GM12878 (cell line): ENCODE data around the gene ACACB. TPM values are rescaled to one million over a fixed set of nuclear protein-coding genes. Genes with fewer than 3 reads are reported as not detected.

Experiments
- ATAC-seq: fragments of 200-7000 bp; cut with Tn5 transposase; 3 replicates; pipeline ENCODE4 v1.9.1; 2020; ENCODE audit warnings: mild to moderate bottlenecking, moderate library complexity
- BruUV-seq: library from RNA; stranded (reverse); fragments of 400-500 nt; replicated peaks from 2 replicates; lab custom pipeline; 2021; lab: Mats Ljungman, UMichigan
- CTCF ChIA-PET: fragments of 300-600 bp; sonication (Branson Sonifier 250); formaldehyde crosslinking; extraction: SDS; loops from one replicate; lab custom pipeline; 2021; ENCODE audit warnings: inconsistent platforms; lab: Yijun Ruan, JAX
- POLR2A ChIA-PET: fragments of 350-600 bp; formaldehyde crosslinking; extraction: SDS; loops from one replicate; lab custom pipeline; 2021; ENCODE audit warnings: inconsistent platforms; lab: Charles Lee
- RAD21 ChIA-PET: fragments of 300-600 bp; sonication (Branson Sonifier 250); formaldehyde crosslinking; loops from one replicate; lab custom pipeline; 2023; ENCODE audit warnings: antibody characterized with exemption; ENCODE audit not compliant: unreplicated experiment; lab: Charles Lee
- SMC1A ChIA-PET: fragments of 300-600 bp; sonication (Branson Sonifier 250); formaldehyde crosslinking; loops from one replicate; lab custom pipeline; 2023; ENCODE audit not compliant: unreplicated experiment, uncharacterized antibody; lab: Charles Lee
- DNase-seq: peaks from one replicate; pipeline ENCODE4 v3.0.0-alpha.2; 2011; ENCODE audit warnings: low read depth, low spot score
- FAIRE-seq: peaks from 3 replicates; lab custom pipeline; 2011; peaks lifted over from hg19 to GRCh38; lab: Jason Lieb, UNC
- H2AFZ ChIP-seq: 2 replicates; pipeline ENCODE4 v1.6.0; 2011; ENCODE audit warnings: low read depth, low read length, control low read depth; ENCODE audit not compliant: control insufficient read depth
- H3K27ac ChIP-seq: 2 replicates; pipeline ENCODE4 v1.5.1; 2011; ENCODE audit warnings: control low read depth; ENCODE audit not compliant: control insufficient read depth, insufficient read depth
- H3K27me3 ChIP-seq, 2 experiments: replicated peaks in 1 of 2; 2 replicates each; pipeline versions ENCODE4 v1.6.0 to v1.6.1; 2011; ENCODE audit warnings: low read length in 1 of 2; ENCODE audit not compliant: control insufficient read depth in 2 of 2, insufficient read depth in 2 of 2
- H3K36me3 ChIP-seq, 2 experiments: 2 replicates each; pipeline ENCODE4 v1.5.1; 2011; ENCODE audit warnings: low read length in 1 of 2; ENCODE audit not compliant: control insufficient read depth in 2 of 2, insufficient read depth in 2 of 2
- H3K4me1 ChIP-seq: 2 replicates; pipeline ENCODE4 v1.6.1; 2011; ENCODE audit warnings: mild to moderate bottlenecking, low read length, moderate library complexity, mixed read lengths; ENCODE audit not compliant: control insufficient read depth, insufficient read depth
- H3K4me2 ChIP-seq: 2 replicates; pipeline ENCODE4 v1.6.0; 2011; ENCODE audit warnings: control low read depth; ENCODE audit not compliant: control insufficient read depth, insufficient read depth
- H3K4me3 ChIP-seq: fragments of 200-600 bp; sonication (generic); 2 replicates; pipeline ENCODE4 v1.5.1; 2016
- H3K79me2 ChIP-seq: 2 replicates; pipeline ENCODE4 v1.6.0; 2011; ENCODE audit warnings: low read length; ENCODE audit not compliant: control insufficient read depth, insufficient read depth
- H3K9ac ChIP-seq: 2 replicates; pipeline ENCODE4 v1.8.0; 2011; ENCODE audit warnings: low read length, control low read depth, mixed read lengths; ENCODE audit not compliant: control insufficient read depth, insufficient read depth
- H3K9me3 ChIP-seq: replicated peaks from 3 replicates; pipeline ENCODE4 v1.5.1; 2011; ENCODE audit warnings: mild to moderate bottlenecking, low read length; ENCODE audit not compliant: control insufficient read depth, insufficient read depth
- H4K20me1 ChIP-seq: 2 replicates; pipeline ENCODE4 v1.6.0; 2011; ENCODE audit not compliant: control insufficient read depth, insufficient read depth
- BACH1 ChIP-seq: fragments of 450-650 bp; IDR thresholded peaks from 2 replicates; pipeline ENCODE4 v1.6.1; 2017; ENCODE audit warnings: mild to moderate bottlenecking, borderline replicate concordance
- CBX3 ChIP-seq: fragments of 200-600 bp; sonication (generic); IDR thresholded peaks from 2 replicates; pipeline ENCODE4 v1.6.1; 2016; ENCODE audit warnings: low read depth, borderline replicate concordance
- CHD2 ChIP-seq: IDR thresholded peaks from 2 replicates; pipeline ENCODE4 v1.6.1; 2011; ENCODE audit warnings: low read depth, low read length, improper control_type of control experiment, borderline replicate concordance
- CREM ChIP-seq: IDR thresholded peaks from 2 replicates; pipeline ENCODE4 v1.6.1; 2014; ENCODE audit warnings: antibody characterized with exemption, low read depth
- FOS ChIP-seq: IDR thresholded peaks from 3 replicates; pipeline ENCODE4 v1.6.1; 2011; ENCODE audit warnings: borderline replicate concordance; ENCODE audit not compliant: insufficient read length; ENCODE audit errors: extremely low read depth
- IRF4 ChIP-seq: IDR thresholded peaks from 2 replicates; pipeline ENCODE4 v1.6.1; 2011; ENCODE audit warnings: low read depth, low read length
- JUND ChIP-seq: IDR thresholded peaks from 2 replicates; pipeline ENCODE4 v1.6.1; 2012; ENCODE audit warnings: low read depth, mild to moderate bottlenecking, low read length, improper control_type of control experiment, moderate library complexity
- KDM1A ChIP-seq: fragments of 200-600 bp; sonication (generic); IDR thresholded peaks from 2 replicates; pipeline ENCODE4 v1.6.1; 2016; ENCODE audit warnings: borderline replicate concordance
- NR2F1 ChIP-seq: fragments of 450-650 bp; conservative IDR thresholded peaks from 2 replicates; pipeline ENCODE4 v1.6.1; 2017; ENCODE audit warnings: mild to moderate bottlenecking
- POLR2A ChIP-seq: IDR thresholded peaks from 2 replicates; pipeline ENCODE4 v1.6.1; 2011; ENCODE audit warnings: low read depth, mild to moderate bottlenecking, low read length
- RBBP5 ChIP-seq: fragments of 200-600 bp; sonication (generic); conservative IDR thresholded peaks from 2 replicates; pipeline ENCODE4 v1.6.1; 2016
- TCF12 ChIP-seq: IDR thresholded peaks from 2 replicates; pipeline ENCODE4 v1.6.1; 2011; ENCODE audit warnings: low read depth, mild to moderate bottlenecking, low read length
- USF1 ChIP-seq: IDR thresholded peaks from 2 replicates; pipeline ENCODE4 v1.6.1; 2011; ENCODE audit warnings: borderline replicate concordance, low read depth, mild to moderate bottlenecking, moderate library complexity, mixed read lengths, low read length; ENCODE audit not compliant: insufficient read depth; ENCODE audit errors: extremely low read length
- YY1 ChIP-seq: IDR thresholded peaks from 2 replicates; pipeline ENCODE4 v1.6.1; 2011; ENCODE audit warnings: low read depth, mild to moderate bottlenecking, low read length
- ZNF217 ChIP-seq: fragments of 450-650 bp; IDR thresholded peaks from 2 replicates; pipeline ENCODE4 v1.6.1; 2017; ENCODE audit warnings: antibody characterized with exemption, mild to moderate bottlenecking
- ZNF24 ChIP-seq: fragments of 450-650 bp; IDR thresholded peaks from 2 replicates; pipeline ENCODE4 v1.6.1; 2017; ENCODE audit warnings: antibody characterized with exemption, mild to moderate bottlenecking
- ZZZ3 ChIP-seq: IDR thresholded peaks from 2 replicates; pipeline ENCODE4 v1.6.1; 2011; ENCODE audit warnings: low read depth; ENCODE audit not compliant: control insufficient read depth, insufficient read length
- WGBS: methylation state at CpG from one replicate; pipeline ENCODE4 v1.1.6; 2016; ENCODE audit warnings: low lambda C conversion rate; ENCODE audit not compliant: insufficient replicate concordance, insufficient coverage; ENCODE audit errors: missing lambda C conversion rate; 5-methylcytosine and 5-hydroxymethylcytosine counted together
- in situ Hi-C: fragments of 300-500 bp; cut with MboI; formaldehyde crosslinking; loops from 9 replicates; pipeline ENCODE4 v1.14.3; 2018; ENCODE audit warnings: mixed read lengths
- intact Hi-C: fragments of 100-400 bp; cut with micrococcal nuclease; formaldehyde crosslinking; loops from one replicate; pipeline ENCODE4 v1.14.2; 2022; ENCODE audit not compliant: unreplicated experiment
- polyA plus RNA-seq, 11 experiments: library from polyadenylated mRNA; depleted of rRNA in 4 of 11; unstranded in 6 of 11; stranded (reverse) in 5 of 11; fragments of >200 nt; fragmentation: Nextera tagmentation in 4 of 11; fragmentation: Illumina TruSeq in 1 of 11; extraction: Ambion mirVana in 4 of 11; extraction: Trizol in 1 of 11; gene quantifications; 1 replicate in 1 of 11; 2 replicates in 10 of 11; pipeline versions ENCODE4 v1.2.1 to v1.2.3, GENCODE V29; 2011 to 2016; ENCODE audit warnings: inconsistent platforms in 2 of 11, missing spikeins in 2 of 11, low read depth in 1 of 11
- total RNA-seq, 4 experiments: library from RNA; depleted of rRNA in 3 of 4; stranded (reverse); fragments of >200 nt in 3 of 4; fragmentation: Illumina TruSeq in 1 of 4; extraction: Trizol in 1 of 4; gene quantifications; 2 replicates each; pipeline versions ENCODE4 v1.2.1 to v1.2.3, GENCODE V29; 2013 to 2021
- TF ChIP-seq, protein P1 (sequence below): fragments of 450-650 bp; IDR thresholded peaks from 2 replicates; pipeline ENCODE4 v1.6.1; 2016; ENCODE audit warnings: mild to moderate bottlenecking
- TF ChIP-seq, protein P2 (sequence below): fragments of 150-350 bp; IDR thresholded peaks from 2 replicates; pipeline ENCODE4 v1.6.1; 2014; ENCODE audit warnings: mild to moderate bottlenecking, low read depth, low read length

The ACACB gene
- total and polyA plus RNA-seq, 10 of the 15 experiments (the other 5 are each of a cell fraction or from before 2014, with no cell fraction given) = 0.05 to 1.9 (median 0.38) TPM; not detected in 2

DNA sequence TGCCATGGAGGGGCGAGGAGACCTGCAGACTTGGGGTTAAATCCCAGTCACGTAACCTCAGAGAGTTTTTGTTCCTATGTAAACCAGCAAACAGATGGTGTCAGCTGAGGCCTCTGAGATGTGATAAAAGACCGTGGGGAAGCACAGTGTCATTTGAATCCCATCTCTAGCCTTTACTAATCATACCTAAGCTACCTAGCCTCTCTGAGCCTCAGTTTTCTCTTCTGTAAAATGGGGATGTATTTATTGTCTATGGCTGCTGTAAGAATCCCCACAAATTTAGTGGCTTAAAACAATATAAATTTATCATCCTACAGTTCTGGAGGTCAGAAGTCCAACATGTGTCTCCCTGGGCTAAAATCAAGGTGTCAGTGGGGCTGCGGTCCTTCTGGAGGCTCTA is 158.8 kb downstream of the ACACB start:
- Histone ChIP-seq H3K27me3 (no peaks in the 10 kb centered on the region; a peak in 1 of 4 replicates), H3K36me3 (no peaks in the 10 kb centered on the region), H3K4me1 (no peaks in the 10 kb centered on the region), H2AFZ (no peak overlapping the region), H3K4me2 (no peak overlapping the region), H3K27ac (no peak overlapping the region), H3K4me3 (no peak overlapping the region), H4K20me1 (no peaks in the 10 kb centered on the region), H3K9me3 (no peaks in the 10 kb centered on the region), H3K9ac (no peak overlapping the region), H3K79me2 (no peaks in the 10 kb centered on the region)
- no peak for ATAC-seq
- BruUV-seq = no TSS peak
- FAIRE-seq = no peak
- ChIA-PET CTCF (no interaction called here), POLR2A (no interaction called here), RAD21 (interaction anchor here (1.2 kb wide), 1 partner anchor 11 kb away, joined by 3 read pairs; no protein-coding TSS in a partner anchor), SMC1A (no interaction called here)
- DNase-seq = no peak
- in situ Hi-C loops (no loop called here), intact Hi-C loops (no loop called here)
- TF ChIP-seq RBBP5 (no peak), CREM (no peak), ZZZ3 (no peak), YY1 (no peak), USF1 (no peak), BACH1 (no peak), IRF4 (no peak), CBX3 (no peak), TCF12 (no peak), JUND (no peak), POLR2A (no peak), ZNF24 (no peak), CHD2 (no peak), FOS (no peak), ZNF217 (no peak), NR2F1 (no peak), KDM1A (no peak)
- TF ChIP-seq, protein P1, sequence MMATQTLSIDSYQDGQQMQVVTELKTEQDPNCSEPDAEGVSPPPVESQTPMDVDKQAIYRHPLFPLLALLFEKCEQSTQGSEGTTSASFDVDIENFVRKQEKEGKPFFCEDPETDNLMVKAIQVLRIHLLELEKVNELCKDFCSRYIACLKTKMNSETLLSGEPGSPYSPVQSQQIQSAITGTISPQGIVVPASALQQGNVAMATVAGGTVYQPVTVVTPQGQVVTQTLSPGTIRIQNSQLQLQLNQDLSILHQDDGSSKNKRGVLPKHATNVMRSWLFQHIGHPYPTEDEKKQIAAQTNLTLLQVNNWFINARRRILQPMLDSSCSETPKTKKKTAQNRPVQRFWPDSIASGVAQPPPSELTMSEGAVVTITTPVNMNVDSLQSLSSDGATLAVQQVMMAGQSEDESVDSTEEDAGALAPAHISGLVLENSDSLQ = no peak
- TF ChIP-seq, protein P2, sequence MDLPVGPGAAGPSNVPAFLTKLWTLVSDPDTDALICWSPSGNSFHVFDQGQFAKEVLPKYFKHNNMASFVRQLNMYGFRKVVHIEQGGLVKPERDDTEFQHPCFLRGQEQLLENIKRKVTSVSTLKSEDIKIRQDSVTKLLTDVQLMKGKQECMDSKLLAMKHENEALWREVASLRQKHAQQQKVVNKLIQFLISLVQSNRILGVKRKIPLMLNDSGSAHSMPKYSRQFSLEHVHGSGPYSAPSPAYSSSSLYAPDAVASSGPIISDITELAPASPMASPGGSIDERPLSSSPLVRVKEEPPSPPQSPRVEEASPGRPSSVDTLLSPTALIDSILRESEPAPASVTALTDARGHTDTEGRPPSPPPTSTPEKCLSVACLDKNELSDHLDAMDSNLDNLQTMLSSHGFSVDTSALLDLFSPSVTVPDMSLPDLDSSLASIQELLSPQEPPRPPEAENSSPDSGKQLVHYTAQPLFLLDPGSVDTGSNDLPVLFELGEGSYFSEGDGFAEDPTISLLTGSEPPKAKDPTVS = no peak
- 13% methylated on average over 4 of the region's 4 CpGs for WGBS
